NCI-H2029 (cell line): ENCODE measurements around the gene JMJD1C.
"Not testable (repeated sequence)": the region's sequence is repeated elsewhere in the genome, so short reads cannot be mapped to it uniquely, and the experiment has no call there.

Experiments
- DNase-seq: peaks from one replicate; lab custom pipeline; 2025; lab: John Stamatoyannopoulos, UW

The JMJD1C gene

GRCh38 chr10:63169624-63170023 is 296.2 kb downstream of the JMJD1C start:
- DNase-seq, result no peak

- DNase-seq, result no peak
These were observed 296.8 kb downstream of the JMJD1C start for GRCh38 chr10:63168821-63169462.

GRCh38 chr10:63166742-63167258 is 299.0 kb downstream of the JMJD1C start:
- DNase-seq, result peak; percentile 18

GRCh38 chr10:63165249-63165648 is 300.5 kb downstream of the JMJD1C start:
- no peak for DNase-seq

- DNase-seq, result no peak
These were observed 301.6 kb downstream of the JMJD1C start for GRCh38 chr10:63164166-63164623.

GRCh38 chr10:63161592-63161991 is 304.2 kb downstream of the JMJD1C start:
- no peak for DNase-seq

GRCh38 chr10:63157845-63158624 is 307.7 kb downstream of the JMJD1C start:
- DNase-seq, result peak; percentile 18

- no peak for DNase-seq
These were observed 309.5 kb downstream of the JMJD1C start for GRCh38 chr10:63156236-63156635.

- DNase-seq, result no peak
These were observed 310.3 kb downstream of the JMJD1C start for GRCh38 chr10:63155388-63156020.

GRCh38 chr10:63154546-63155387 is 311.0 kb downstream of the JMJD1C start:
- no peak for DNase-seq

- DNase-seq, result not testable (repeated sequence)
These were observed 311.8 kb downstream of the JMJD1C start for GRCh38 chr10:63153868-63154545.

GRCh38 chr10:63150745-63151144 is 315.0 kb downstream of the JMJD1C start:
- no peak for DNase-seq

- DNase-seq, result no peak
These were observed 319.3 kb downstream of the JMJD1C start for GRCh38 chr10:63146503-63146902.

GRCh38 chr10:63145782-63146181 is 320.0 kb downstream of the JMJD1C start:
- DNase-seq, result no peak

- DNase-seq, result no peak
These were observed 321.8 kb downstream of the JMJD1C start for GRCh38 chr10:63143987-63144386.

- no peak for DNase-seq
These were observed 323.6 kb downstream of the JMJD1C start for GRCh38 chr10:63142136-63142535.

GRCh38 chr10:63140077-63140476 is 325.7 kb downstream of the JMJD1C start:
- DNase-seq, result no peak

- no peak for DNase-seq
These were observed 328.5 kb downstream of the JMJD1C start for GRCh38 chr10:63137306-63137705.

- DNase-seq, result no peak
These were observed 331.8 kb downstream of the JMJD1C start for GRCh38 chr10:63133821-63134557.

GRCh38 chr10:63133056-63133820 is 332.5 kb downstream of the JMJD1C start, which contains the start of gene NRBF2:
Gene NRBF2 (plus strand): TSS chr10:63133328. CDS start chr10:63133471, 143 bp downstream.
- DNase-seq, result peak; percentile 88
